Measurements from ENCODE around the gene ATP8B4. TPM values are rescaled to one million over a fixed set of nuclear protein-coding genes. Genes with fewer than 3 reads are reported as not detected.

The ATP8B4 gene
- total and polyA plus RNA-seq, 4 donors = 1.9 to 19.7 (median 12.4) TPM

GRCh38 chr15:50077651-50078050 is 41.4 kb downstream of the ATP8B4 start:
- Histone ChIP-seq H3K4me3 (ENCODE audit: low read depth in 1 of 3, low read length in 3 of 3) (no peak overlapping the region), H3K4me1 (ENCODE audit: control insufficient read depth in 4 of 4, insufficient read depth in 4 of 4, low read length in 3 of 4) (no peaks in the 10 kb centered on the region), H3K9ac (ENCODE audit: low read depth in 1 of 2, low read length in 2 of 2) (no peak overlapping the region), H3K27me3 (ENCODE audit: control insufficient read depth in 4 of 4, insufficient read depth in 4 of 4, low read length in 3 of 4) (no peaks in the 10 kb centered on the region), H3K36me3 (ENCODE audit: control insufficient read depth in 4 of 4, insufficient read depth in 3 of 4, low read depth in 1 of 4, low read length in 3 of 4) (no peaks in the 10 kb centered on the region), H3K27ac (ENCODE audit: low read depth in 1 of 2, low read length in 2 of 2) (no peak overlapping the region), H3K9me3 (ENCODE audit: control insufficient read depth in 4 of 4, low read length in 3 of 4) (no peaks in the 10 kb centered on the region)
- WGBS = 89% methylated on average over 2 of the region's 2 CpGs
- no peak for TF ChIP-seq ATF3 (IDR thresholded peaks at IDR 0.05)
- DNase-seq (ENCODE audit: low spot score) = no peak

- Histone ChIP-seq H3K4me1 (ENCODE audit: control insufficient read depth in 4 of 4, insufficient read depth in 4 of 4, low read length in 3 of 4) (no peaks in the 10 kb centered on the region), H3K9me3 (ENCODE audit: control insufficient read depth in 4 of 4, low read length in 3 of 4) (no peaks in the 10 kb centered on the region), H3K9ac (ENCODE audit: low read depth in 1 of 2, low read length in 2 of 2) (no peak overlapping the region), H3K36me3 (ENCODE audit: control insufficient read depth in 4 of 4, insufficient read depth in 3 of 4, low read depth in 1 of 4, low read length in 3 of 4) (no peaks in the 10 kb centered on the region), H3K27ac (ENCODE audit: low read depth in 1 of 2, low read length in 2 of 2) (no peak overlapping the region), H3K27me3 (ENCODE audit: control insufficient read depth in 4 of 4, insufficient read depth in 4 of 4, low read length in 3 of 4) (no peaks in the 10 kb centered on the region), H3K4me3 (ENCODE audit: low read depth in 1 of 3, low read length in 3 of 3) (no peak overlapping the region)
- TF ChIP-seq MAX (IDR thresholded peaks at IDR 0.05) (no peak), TAF1 (conservative IDR thresholded peaks at IDR 0.05) (no peak), SP1 (IDR thresholded peaks at IDR 0.05) (no peak), REST (IDR thresholded peaks at IDR 0.05) (no peak), EGR1 (IDR thresholded peaks at IDR 0.05; ENCODE audit: low read depth in 2 of 2) (no peak), ZBTB33 (IDR thresholded peaks at IDR 0.05) (no peak), CTCF (IDR thresholded peaks at IDR 0.05; ENCODE audit: low read depth, low read length, missing input control) (no peak), FOXA2 (IDR thresholded peaks at IDR 0.05) (no peak), HNF4A (conservative IDR thresholded peaks at IDR 0.05) (no peak), ATF3 (IDR thresholded peaks at IDR 0.05) (no peak), YY1 (IDR thresholded peaks at IDR 0.05) (no peak), HNF4G (IDR thresholded peaks at IDR 0.05) (no peak)
- no peak for DNase-seq (ENCODE audit: low spot score)
These were observed 41.9 kb downstream of the ATP8B4 start for GRCh38 chr15:50077176-50077575.

Data from liver (tissue), 9 donors.